HEK293 (cell line): Measurements from ENCODE around the gene PDC.
"Not testable (repeated sequence)": the region's sequence is repeated elsewhere in the genome, so short reads cannot be mapped to it uniquely, and the experiment has no call there.

Experiments used
- CTCF ChIA-PET: fragments of 350-600 bp; formaldehyde crosslinking; extraction: SDS; loops from one replicate; lab custom pipeline; 2021; ENCODE audit warnings: antibody characterized with exemption; lab: Yijun Ruan, JAX
- POLR2A ChIA-PET: fragments of 300-600 bp; formaldehyde crosslinking; extraction: SDS; loops from one replicate; lab custom pipeline; 2020; ENCODE audit warnings: antibody characterized with exemption, inconsistent platforms; lab: Yijun Ruan, JAX
- H3K27ac ChIP-seq: fragments of 200-500 bp; sonication (Bioruptor generic); 2 replicates; pipeline ENCODE4 v1.5.1; 2014; ENCODE audit warnings: low read depth, low read length, control low read depth, inconsistent platforms; ENCODE audit errors: extremely low read depth
- H3K36me3 ChIP-seq, 2 experiments: fragments of 200-500 bp in 1 of 2; sonication (Bioruptor generic) in 1 of 2; 1 replicate in 1 of 2; 2 replicates in 1 of 2; pipeline ENCODE4 v1.5.1; 2014 to 2017; ENCODE audit warnings: inconsistent platforms in 2 of 2, low read length in 2 of 2; ENCODE audit not compliant: control insufficient read depth in 2 of 2, insufficient read depth in 1 of 2
- H3K4me1 ChIP-seq: fragments of 200-500 bp; sonication (Bioruptor generic); 2 replicates; pipeline ENCODE4 v1.5.1; 2014; ENCODE audit warnings: mild to moderate bottlenecking, low read length, inconsistent platforms; ENCODE audit not compliant: control insufficient read depth, insufficient read depth
- H3K4me3 ChIP-seq: 2 replicates; pipeline ENCODE4 v1.5.1; 2011; ENCODE audit warnings: low read depth, mild to moderate bottlenecking, control low read depth, low read length, moderate library complexity
- H3K9me3 ChIP-seq: fragments of 200-500 bp; sonication (Bioruptor generic); 2 replicates; pipeline ENCODE4 v1.5.1; 2014; ENCODE audit warnings: low read depth, low read length, inconsistent platforms; ENCODE audit not compliant: control insufficient read depth, insufficient read depth
- EGR2 ChIP-seq: fragments of 450-650 bp; formaldehyde crosslinking; IDR thresholded peaks from 2 replicates; pipeline ENCODE4 v1.5.1; 2016; ENCODE audit warnings: low read depth, missing biosample characterization, missing genetic modification characterization
- MYNN ChIP-seq: fragments of 450-650 bp; formaldehyde crosslinking; IDR thresholded peaks from 2 replicates; pipeline ENCODE4 v1.5.1; 2016; ENCODE audit warnings: missing biosample characterization, missing genetic modification characterization, borderline replicate concordance
- SP7 ChIP-seq: fragments of 450-650 bp; formaldehyde crosslinking; IDR thresholded peaks from 2 replicates; pipeline ENCODE4 v1.5.1; 2016; ENCODE audit warnings: missing biosample characterization, missing genetic modification characterization
- WT1 ChIP-seq: fragments of 450-650 bp; formaldehyde crosslinking; IDR thresholded peaks from 2 replicates; pipeline ENCODE4 v1.5.1; 2016; ENCODE audit warnings: missing biosample characterization, missing genetic modification characterization
- ZNF26 ChIP-seq: fragments of 450-650 bp; formaldehyde crosslinking; IDR thresholded peaks from 2 replicates; pipeline ENCODE4 v1.5.1; 2016; ENCODE audit warnings: missing biosample characterization, missing genetic modification characterization
- ZNF366 ChIP-seq: fragments of 450-650 bp; formaldehyde crosslinking; conservative IDR thresholded peaks from 2 replicates; pipeline ENCODE4 v1.5.1; 2016; ENCODE audit warnings: missing biosample characterization, missing genetic modification characterization
- ZNF37A ChIP-seq: fragments of 450-650 bp; IDR thresholded peaks from 2 replicates; pipeline ENCODE4 v1.5.1; 2018; ENCODE audit warnings: missing biosample characterization, missing genetic modification characterization
- ZSCAN30 ChIP-seq: fragments of 450-650 bp; IDR thresholded peaks from 2 replicates; pipeline ENCODE4 v1.5.1; 2018; ENCODE audit warnings: missing biosample characterization, mild to moderate bottlenecking, missing genetic modification characterization, moderate library complexity

PDC gene

DNA sequence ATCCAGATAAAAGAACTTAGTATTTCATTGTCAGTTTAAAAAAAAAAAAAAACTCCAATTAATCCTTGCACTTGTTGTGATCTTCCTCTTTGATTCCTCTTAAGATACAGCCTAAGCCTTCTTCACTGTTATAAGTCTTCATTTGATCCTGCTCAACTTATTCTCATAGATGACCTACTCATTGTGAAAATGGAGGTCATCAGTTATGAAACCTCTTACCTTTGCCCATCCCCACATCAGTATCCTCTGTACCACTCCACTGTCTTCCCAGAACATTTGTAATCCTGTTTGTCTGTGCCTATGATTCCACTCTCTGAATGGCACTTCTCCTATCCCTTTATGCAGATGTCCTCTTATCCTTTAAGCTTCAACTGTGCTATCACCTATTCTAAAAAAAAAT, 57.3 kb downstream of the PDC start (continued):
- TF ChIP-seq ZNF26 (no peak), WT1 (tag by site-specific recombination) (no peak), ZSCAN30 (no peak), ZNF37A (tag by site-specific recombination) (no peak), EGR2 (tag by site-specific recombination) (no peak), SP7 (tag by site-specific recombination) (no peak), MYNN (no peak)
- TF ChIP-seq, all 188 proteins: peak for 0

DNA sequence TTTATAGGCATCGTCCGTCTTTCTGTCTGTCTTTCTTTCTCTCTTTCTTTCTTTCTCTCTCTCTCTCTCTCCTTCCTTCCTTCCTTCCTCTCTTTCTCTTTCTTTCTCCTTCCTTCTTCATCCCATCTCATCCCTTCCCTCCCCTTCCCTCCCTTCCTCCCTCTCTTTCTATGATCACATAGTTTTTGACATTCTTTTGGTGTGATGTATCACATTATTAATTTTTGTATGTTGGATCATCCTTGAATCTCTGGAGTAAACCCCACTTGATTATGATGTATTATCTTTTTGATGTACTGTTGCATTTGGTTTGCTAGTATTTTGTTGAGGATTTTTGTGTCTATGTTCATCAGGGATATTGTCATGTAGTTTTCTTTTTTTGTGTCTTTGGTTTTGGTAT, 59.5 kb downstream of the PDC start:
- H3K27ac ChIP-seq, CTCF ChIA-PET, POLR2A ChIA-PET: not testable (repeated sequence)
- TF ChIP-seq ZNF366 (tag by site-specific recombination): peak; percentile 71
- TF ChIP-seq, all 188 proteins: peak for 1; not testable (repeated sequence) for 187
- H3K36me3 ChIP-seq: peaks cover 34 to 39% of the 10 kb centered on the region in 2 experiments
- not testable (repeated sequence) for H3K4me1 ChIP-seq, H3K9me3 ChIP-seq, H3K4me3 ChIP-seq
